ENCODE results near the gene PAXIP1.

Gene PAXIP1

GRCh38 chr7:154965014-154965413 lies 37.9 kb downstream of the PAXIP1 start:
- peak in 1 of 11 experiments; percentile 57; a peak in 1 of 22 replicates for TF ChIP-seq Cebpa-rat (IDR thresholded peaks at IDR 0.05)
- H3K4me1 ChIP-seq, result peaks cover 5 to 24% (median 15%) of the 10 kb centered on the region in 10 experiments; a peak in 19 of 20 replicates
- H3K36me3 ChIP-seq, result peaks cover 92 to 100% (median 99%) of the 10 kb centered on the region in 11 experiments

GRCh38 chr7:154960063-154960790 lies 42.7 kb downstream of the PAXIP1 start:
- Histone ChIP-seq H3K36me3 (peaks cover 90 to 100% (median 98%) of the 10 kb centered on the region in 11 experiments), H3K4me3 (no peak overlapping the region), H4K20me1 (no peaks in the 10 kb centered on the region; a peak in 2 of 22 replicates), H3K4me2 (no peak overlapping the region), H3K27ac (no peak overlapping the region), H3K9me3 (replicated peaks in 1 of 11) (peaks cover 0 to 3% (median 0%) of the 10 kb centered on the region in 11 experiments; a peak in 1 of 22 replicates), H3K27me3 (no peaks in the 10 kb centered on the region), H3K4me1 (peaks cover 4 to 11% (median 9%) of the 10 kb centered on the region in 10 experiments; a peak in 19 of 20 replicates), H3K9ac (no peak overlapping the region)
- no peak for TF ChIP-seq Cebpa-rat (IDR thresholded peaks at IDR 0.05)

More at GRCh38 chr7:154965014-154965413, 37.9 kb downstream of the PAXIP1 start:
- Histone ChIP-seq H4K20me1 (peaks cover 0 to 18% (median 8%) of the 10 kb centered on the region in 11 experiments; a peak in 10 of 22 replicates), H3K4me3 (no peak overlapping the region), H3K27me3 (no peaks in the 10 kb centered on the region), H3K27ac (peak overlapping the region in 5 of 11 experiments; percentile 12 to 66 (median 35); a peak in 6 of 22 replicates), H3K9me3 (replicated peaks in 1 of 11) (peaks cover 0 to 14% (median 0%) of the 10 kb centered on the region in 11 experiments; a peak in 3 of 22 replicates), H3K4me2 (peak overlapping the region in 10 of 11 experiments; percentile 13 to 77 (median 48); a peak in 18 of 22 replicates), H3K9ac (no peak overlapping the region; a peak in 1 of 22 replicates)

GRCh38 chr7:154956427-154956826 lies 46.5 kb downstream of the PAXIP1 start:
- H3K4me1 ChIP-seq, result peaks cover 0 to 17% (median 8%) of the 10 kb centered on the region in 10 experiments; a peak in 12 of 20 replicates
- H3K9ac ChIP-seq, result no peak overlapping the region
- no peaks in the 10 kb centered on the region for H3K9me3 ChIP-seq (replicated peaks in 1 of 11)
- no peaks in the 10 kb centered on the region for H3K27me3 ChIP-seq
- no peak overlapping the region for H3K4me3 ChIP-seq
- no peak overlapping the region for H3K4me2 ChIP-seq
- peaks cover 92 to 100% (median 97%) of the 10 kb centered on the region in 11 experiments for H3K36me3 ChIP-seq
- H3K27ac ChIP-seq, result no peak overlapping the region
- no peak for TF ChIP-seq Cebpa-rat (IDR thresholded peaks at IDR 0.05)
- peaks cover 0 to 8% (median 0%) of the 10 kb centered on the region in 11 experiments; a peak in 3 of 22 replicates for H4K20me1 ChIP-seq

- no peak for TF ChIP-seq Cebpa-rat (IDR thresholded peaks at IDR 0.05)
- H3K36me3 ChIP-seq, result peaks cover 91 to 100% (median 96%) of the 10 kb centered on the region in 11 experiments
- H3K9ac ChIP-seq, result peak overlapping the region in 2 of 11 experiments; percentile 21 to 25; a peak in 1 of 22 replicates
- H3K4me2 ChIP-seq, result peak overlapping the region in 7 of 11 experiments; percentile 14 to 59 (median 51); a peak in 11 of 22 replicates
- H4K20me1 ChIP-seq, result peaks cover 0 to 8% (median 0%) of the 10 kb centered on the region in 11 experiments; a peak in 2 of 22 replicates
- no peaks in the 10 kb centered on the region for H3K27me3 ChIP-seq
- H3K4me1 ChIP-seq, result peaks cover 0 to 17% (median 8%) of the 10 kb centered on the region in 10 experiments; a peak in 12 of 20 replicates
- H3K27ac ChIP-seq, result peak overlapping the region in 3 of 11 experiments; percentile 31 to 37 (median 36); a peak in 4 of 22 replicates
- no peaks in the 10 kb centered on the region for H3K9me3 ChIP-seq (replicated peaks in 1 of 11)
- no peak overlapping the region for H3K4me3 ChIP-seq
Measured at GRCh38 chr7:154953006-154953684, 49.8 kb downstream of the PAXIP1 start.

- Histone ChIP-seq H3K9me3 (replicated peaks in 1 of 11) (no peaks in the 10 kb centered on the region), H4K20me1 (peaks cover 0 to 8% (median 0%) of the 10 kb centered on the region in 11 experiments; a peak in 1 of 22 replicates), H3K9ac (no peak overlapping the region), H3K4me1 (peaks cover 0 to 17% (median 8%) of the 10 kb centered on the region in 10 experiments; a peak in 12 of 20 replicates), H3K36me3 (peaks cover 93 to 100% (median 97%) of the 10 kb centered on the region in 11 experiments), H3K4me2 (no peak overlapping the region), H3K27me3 (no peaks in the 10 kb centered on the region), H3K4me3 (no peak overlapping the region), H3K27ac (no peak overlapping the region)
- TF ChIP-seq Cebpa-rat (IDR thresholded peaks at IDR 0.05), result no peak
Measured at GRCh38 chr7:154950960-154951359, 52.0 kb downstream of the PAXIP1 start.

GRCh38 chr7:154947604-154948003 lies 55.3 kb downstream of the PAXIP1 start:
- Histone ChIP-seq H3K27me3 (no peaks in the 10 kb centered on the region), H3K4me3 (no peak overlapping the region), H3K9me3 (replicated peaks in 1 of 11) (no peaks in the 10 kb centered on the region), H3K4me2 (no peak overlapping the region), H3K27ac (no peak overlapping the region), H4K20me1 (0 out of 22 replicates have a peak, but pooled peaks cover 0 to 6% (median 0%) of the 10 kb centered on the region in 11 experiments), H3K4me1 (peaks cover 0 to 5% (median 0%) of the 10 kb centered on the region in 10 experiments; a peak in 4 of 20 replicates), H3K36me3 (peaks cover 90 to 100% (median 96%) of the 10 kb centered on the region in 11 experiments), H3K9ac (no peak overlapping the region)
- TF ChIP-seq Cebpa-rat (IDR thresholded peaks at IDR 0.05), result no peak

GRCh38 chr7:154946166-154946565 lies 56.8 kb downstream of the PAXIP1 start:
- peaks cover 76 to 98% (median 92%) of the 10 kb centered on the region in 11 experiments for H3K36me3 ChIP-seq
- no peaks in the 10 kb centered on the region for H3K27me3 ChIP-seq
- no peak overlapping the region for H3K27ac ChIP-seq
- H3K4me3 ChIP-seq, result no peak overlapping the region
- H3K4me1 ChIP-seq, result no peaks in the 10 kb centered on the region
- peaks cover 0 to 1% (median 0%) of the 10 kb centered on the region in 11 experiments; a peak in 5 of 22 replicates for H3K9me3 ChIP-seq (replicated peaks in 1 of 11)
- 0 out of 22 replicates have a peak, but pooled peaks cover 0 to 6% (median 0%) of the 10 kb centered on the region in 11 experiments for H4K20me1 ChIP-seq
- no peak overlapping the region for H3K9ac ChIP-seq
- TF ChIP-seq Cebpa-rat (IDR thresholded peaks at IDR 0.05), result no peak
- no peak overlapping the region for H3K4me2 ChIP-seq

GRCh38 chr7:154943906-154944305 lies 59.0 kb downstream of the PAXIP1 start:
- no peak overlapping the region for H3K4me2 ChIP-seq
- H3K9me3 ChIP-seq (replicated peaks in 1 of 11), result peaks cover 0 to 22% (median 17%) of the 10 kb centered on the region in 11 experiments; a peak in 18 of 22 replicates
- no peak overlapping the region for H3K9ac ChIP-seq
- H3K4me1 ChIP-seq, result peaks cover 0 to 2% (median 0%) of the 10 kb centered on the region in 10 experiments; a peak in 5 of 20 replicates
- H3K4me3 ChIP-seq, result no peak overlapping the region
- TF ChIP-seq Cebpa-rat (IDR thresholded peaks at IDR 0.05), result no peak
- no peaks in the 10 kb centered on the region for H3K27me3 ChIP-seq
- 0 out of 22 replicates have a peak, but pooled peaks cover 0 to 6% (median 0%) of the 10 kb centered on the region in 11 experiments for H4K20me1 ChIP-seq
- peaks cover 53 to 88% (median 83%) of the 10 kb centered on the region in 11 experiments for H3K36me3 ChIP-seq
- no peak overlapping the region for H3K27ac ChIP-seq

Data from BLaER1 treated with 17β-estradiol and CSF1 and Interleukin-3, amounts not matched to agents 10 nM and 100 nM (cell line).